Eye (tissue), 1 donor: Measurements from ENCODE around the gene TMEM11.

Source experiments
- DNase-seq: peaks from one replicate; pipeline ENCODE4 v3.0.0-alpha.2; 2015

Gene TMEM11

GRCh38 chr17:21177854-21178600, 35.9 kb downstream of the TMEM11 start:
- DNase-seq: no peak

- DNase-seq: no peak
These were observed 36.6 kb downstream of the TMEM11 start for GRCh38 chr17:21177401-21177800.

GRCh38 chr17:21176773-21177395, 37.1 kb downstream of the TMEM11 start:
- DNase-seq: no peak

- no peak for DNase-seq
These were observed 39.2 kb downstream of the TMEM11 start for GRCh38 chr17:21174713-21175112.

- no peak for DNase-seq
These were observed 39.8 kb downstream of the TMEM11 start for GRCh38 chr17:21174186-21174585.

GRCh38 chr17:21173543-21173942, 40.4 kb downstream of the TMEM11 start:
- no peak for DNase-seq

GRCh38 chr17:21172846-21173245, 41.1 kb downstream of the TMEM11 start:
- DNase-seq: no peak

- no peak for DNase-seq
These were observed 41.9 kb downstream of the TMEM11 start for GRCh38 chr17:21171970-21172510.

- DNase-seq: no peak
These were observed 42.5 kb downstream of the TMEM11 start for GRCh38 chr17:21171309-21171922.

- DNase-seq: no peak
These were observed 43.2 kb downstream of the TMEM11 start for GRCh38 chr17:21170809-21171208.

- no peak for DNase-seq
These were observed 44.5 kb downstream of the TMEM11 start for GRCh38 chr17:21169496-21169895.

GRCh38 chr17:21168555-21168865, 45.5 kb downstream of the TMEM11 start:
- no peak for DNase-seq

GRCh38 chr17:21167303-21167702, 46.7 kb downstream of the TMEM11 start:
- DNase-seq: no peak

- DNase-seq: no peak
These were observed 47.3 kb downstream of the TMEM11 start for GRCh38 chr17:21166595-21167210.

- DNase-seq: no peak
These were observed 47.9 kb downstream of the TMEM11 start for GRCh38 chr17:21165922-21166594.

GRCh38 chr17:21164620-21165019, 49.3 kb downstream of the TMEM11 start:
- no peak for DNase-seq

- DNase-seq: no peak
These were observed 49.7 kb downstream of the TMEM11 start for GRCh38 chr17:21164216-21164615.

GRCh38 chr17:21163101-21163500, 50.9 kb downstream of the TMEM11 start:
- no peak for DNase-seq

GRCh38 chr17:21162394-21162775, 51.6 kb downstream of the TMEM11 start:
- DNase-seq: no peak

- DNase-seq: no peak
These were observed 52.2 kb downstream of the TMEM11 start for GRCh38 chr17:21161498-21162393.

- DNase-seq: no peak
These were observed 53.6 kb downstream of the TMEM11 start for GRCh38 chr17:21160401-21160800.
